ENCODE results near the gene WDR37. TPM values are rescaled to one million over a fixed set of nuclear protein-coding genes. Genes with fewer than 3 reads are reported as not detected.

WDR37 gene
- total RNA-seq, 1 experiment from 2014 or later: 10.4 TPM

GRCh38 chr10:1035201-1035600, 21.0 kb upstream of the WDR37 start:
- DNase-seq (ENCODE audit: low spot score) (no peak), ATAC-seq (no peak; the same call in 1 of the 2 replicates)
- CTCF ChIA-PET: interaction anchor here (1.7 kb wide), 1 partner anchor 14 kb away, joined by 7 read pairs; the partner anchor contains the start of gene IDI1
- TF ChIP-seq TEAD1 (CRISPR knock-in tag; IDR thresholded peaks at IDR 0.05) (no peak), ZNF263 (CRISPR knock-in tag; IDR thresholded peaks at IDR 0.05; ENCODE audit: low read depth) (no peak), NR3C1 (CRISPR knock-in tag; conservative IDR thresholded peaks at IDR 0.05; ENCODE audit: low read depth) (no peak), ATF3 (CRISPR knock-in tag; conservative IDR thresholded peaks at IDR 0.05) (no peak), TP53 (CRISPR knock-in tag; IDR thresholded peaks at IDR 0.05) (no peak), ZNF317 (CRISPR knock-in tag; IDR thresholded peaks at IDR 0.05; ENCODE audit: borderline replicate concordance, low read depth) (no peak), ARID4B (CRISPR knock-in tag; IDR thresholded peaks at IDR 0.05; ENCODE audit: borderline replicate concordance) (no peak), OVOL2 (CRISPR knock-in tag; IDR thresholded peaks at IDR 0.05; ENCODE audit: borderline replicate concordance) (no peak), GRHL2 (CRISPR knock-in tag; IDR thresholded peaks at IDR 0.05; ENCODE audit: insufficient replicate concordance, severe bottlenecking) (no peak), NR2C2 (CRISPR knock-in tag; IDR thresholded peaks at IDR 0.05) (no peak), TCF7 (CRISPR knock-in tag; IDR thresholded peaks at IDR 0.05; ENCODE audit: low read depth) (no peak), TEAD4 (CRISPR knock-in tag; IDR thresholded peaks at IDR 0.05) (no peak)
- TF ChIP-seq, protein P1, sequence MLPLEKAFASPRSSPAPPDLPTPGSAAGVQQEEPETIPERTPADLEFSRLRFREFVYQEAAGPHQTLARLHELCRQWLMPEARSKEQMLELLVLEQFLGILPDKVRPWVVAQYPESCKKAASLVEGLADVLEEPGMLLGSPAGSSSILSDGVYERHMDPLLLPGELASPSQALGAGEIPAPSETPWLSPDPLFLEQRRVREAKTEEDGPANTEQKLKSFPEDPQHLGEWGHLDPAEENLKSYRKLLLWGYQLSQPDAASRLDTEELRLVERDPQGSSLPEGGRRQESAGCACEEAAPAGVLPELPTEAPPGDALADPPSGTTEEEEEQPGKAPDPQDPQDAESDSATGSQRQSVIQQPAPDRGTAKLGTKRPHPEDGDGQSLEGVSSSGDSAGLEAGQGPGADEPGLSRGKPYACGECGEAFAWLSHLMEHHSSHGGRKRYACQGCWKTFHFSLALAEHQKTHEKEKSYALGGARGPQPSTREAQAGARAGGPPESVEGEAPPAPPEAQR (CRISPR knock-in tag; IDR thresholded peaks at IDR 0.05): no peak
- TF ChIP-seq, protein P2, sequence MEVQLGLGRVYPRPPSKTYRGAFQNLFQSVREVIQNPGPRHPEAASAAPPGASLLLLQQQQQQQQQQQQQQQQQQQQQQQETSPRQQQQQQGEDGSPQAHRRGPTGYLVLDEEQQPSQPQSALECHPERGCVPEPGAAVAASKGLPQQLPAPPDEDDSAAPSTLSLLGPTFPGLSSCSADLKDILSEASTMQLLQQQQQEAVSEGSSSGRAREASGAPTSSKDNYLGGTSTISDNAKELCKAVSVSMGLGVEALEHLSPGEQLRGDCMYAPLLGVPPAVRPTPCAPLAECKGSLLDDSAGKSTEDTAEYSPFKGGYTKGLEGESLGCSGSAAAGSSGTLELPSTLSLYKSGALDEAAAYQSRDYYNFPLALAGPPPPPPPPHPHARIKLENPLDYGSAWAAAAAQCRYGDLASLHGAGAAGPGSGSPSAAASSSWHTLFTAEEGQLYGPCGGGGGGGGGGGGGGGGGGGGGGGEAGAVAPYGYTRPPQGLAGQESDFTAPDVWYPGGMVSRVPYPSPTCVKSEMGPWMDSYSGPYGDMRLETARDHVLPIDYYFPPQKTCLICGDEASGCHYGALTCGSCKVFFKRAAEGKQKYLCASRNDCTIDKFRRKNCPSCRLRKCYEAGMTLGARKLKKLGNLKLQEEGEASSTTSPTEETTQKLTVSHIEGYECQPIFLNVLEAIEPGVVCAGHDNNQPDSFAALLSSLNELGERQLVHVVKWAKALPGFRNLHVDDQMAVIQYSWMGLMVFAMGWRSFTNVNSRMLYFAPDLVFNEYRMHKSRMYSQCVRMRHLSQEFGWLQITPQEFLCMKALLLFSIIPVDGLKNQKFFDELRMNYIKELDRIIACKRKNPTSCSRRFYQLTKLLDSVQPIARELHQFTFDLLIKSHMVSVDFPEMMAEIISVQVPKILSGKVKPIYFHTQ (CRISPR knock-in tag; IDR thresholded peaks at IDR 0.05): no peak
- TF ChIP-seq, protein P3, sequence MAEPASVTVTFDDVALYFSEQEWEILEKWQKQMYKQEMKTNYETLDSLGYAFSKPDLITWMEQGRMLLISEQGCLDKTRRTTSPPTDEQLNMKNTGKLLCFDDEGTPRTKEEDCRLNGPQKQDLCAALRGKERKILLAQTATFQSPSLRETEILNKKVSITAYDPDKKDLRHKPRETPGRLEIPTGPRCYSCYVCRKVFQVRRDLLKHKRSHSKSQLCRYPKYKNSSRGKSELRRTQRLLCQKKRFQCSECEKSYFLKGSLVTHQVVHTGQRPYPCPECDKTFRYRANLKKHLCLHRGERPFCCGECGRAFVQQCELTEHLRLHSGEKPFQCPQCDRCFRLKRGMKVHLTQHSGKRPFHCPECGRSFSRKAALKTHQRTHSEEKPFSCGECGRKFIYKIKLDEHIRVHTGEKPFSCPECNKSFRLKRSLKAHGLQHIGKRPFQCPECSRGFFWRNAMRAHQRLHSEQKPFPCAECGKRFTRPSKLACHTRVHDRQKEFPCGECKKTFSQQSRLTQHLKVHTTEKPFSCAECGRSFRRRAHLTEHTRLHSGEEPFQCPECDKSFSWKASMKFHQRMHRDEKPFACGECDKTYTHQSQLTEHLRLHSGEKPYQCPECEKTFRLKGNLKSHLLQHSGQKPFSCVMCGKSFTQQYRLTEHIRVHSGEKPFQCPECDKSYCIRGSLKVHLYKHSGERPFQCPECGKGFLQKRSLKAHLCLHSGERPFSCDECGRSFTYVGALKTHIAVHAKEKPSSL (CRISPR knock-in tag; conservative IDR thresholded peaks at IDR 0.05): no peak
- TF ChIP-seq, protein P4, sequence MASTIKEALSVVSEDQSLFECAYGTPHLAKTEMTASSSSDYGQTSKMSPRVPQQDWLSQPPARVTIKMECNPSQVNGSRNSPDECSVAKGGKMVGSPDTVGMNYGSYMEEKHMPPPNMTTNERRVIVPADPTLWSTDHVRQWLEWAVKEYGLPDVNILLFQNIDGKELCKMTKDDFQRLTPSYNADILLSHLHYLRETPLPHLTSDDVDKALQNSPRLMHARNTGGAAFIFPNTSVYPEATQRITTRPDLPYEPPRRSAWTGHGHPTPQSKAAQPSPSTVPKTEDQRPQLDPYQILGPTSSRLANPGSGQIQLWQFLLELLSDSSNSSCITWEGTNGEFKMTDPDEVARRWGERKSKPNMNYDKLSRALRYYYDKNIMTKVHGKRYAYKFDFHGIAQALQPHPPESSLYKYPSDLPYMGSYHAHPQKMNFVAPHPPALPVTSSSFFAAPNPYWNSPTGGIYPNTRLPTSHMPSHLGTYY (CRISPR knock-in tag; IDR thresholded peaks at IDR 0.05): no peak
- TF ChIP-seq, protein P5, sequence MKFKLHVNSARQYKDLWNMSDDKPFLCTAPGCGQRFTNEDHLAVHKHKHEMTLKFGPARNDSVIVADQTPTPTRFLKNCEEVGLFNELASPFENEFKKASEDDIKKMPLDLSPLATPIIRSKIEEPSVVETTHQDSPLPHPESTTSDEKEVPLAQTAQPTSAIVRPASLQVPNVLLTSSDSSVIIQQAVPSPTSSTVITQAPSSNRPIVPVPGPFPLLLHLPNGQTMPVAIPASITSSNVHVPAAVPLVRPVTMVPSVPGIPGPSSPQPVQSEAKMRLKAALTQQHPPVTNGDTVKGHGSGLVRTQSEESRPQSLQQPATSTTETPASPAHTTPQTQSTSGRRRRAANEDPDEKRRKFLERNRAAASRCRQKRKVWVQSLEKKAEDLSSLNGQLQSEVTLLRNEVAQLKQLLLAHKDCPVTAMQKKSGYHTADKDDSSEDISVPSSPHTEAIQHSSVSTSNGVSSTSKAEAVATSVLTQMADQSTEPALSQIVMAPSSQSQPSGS (CRISPR knock-in tag; IDR thresholded peaks at IDR 0.05; ENCODE audit: borderline replicate concordance, low read depth): no peak
- TF ChIP-seq, protein P6, sequence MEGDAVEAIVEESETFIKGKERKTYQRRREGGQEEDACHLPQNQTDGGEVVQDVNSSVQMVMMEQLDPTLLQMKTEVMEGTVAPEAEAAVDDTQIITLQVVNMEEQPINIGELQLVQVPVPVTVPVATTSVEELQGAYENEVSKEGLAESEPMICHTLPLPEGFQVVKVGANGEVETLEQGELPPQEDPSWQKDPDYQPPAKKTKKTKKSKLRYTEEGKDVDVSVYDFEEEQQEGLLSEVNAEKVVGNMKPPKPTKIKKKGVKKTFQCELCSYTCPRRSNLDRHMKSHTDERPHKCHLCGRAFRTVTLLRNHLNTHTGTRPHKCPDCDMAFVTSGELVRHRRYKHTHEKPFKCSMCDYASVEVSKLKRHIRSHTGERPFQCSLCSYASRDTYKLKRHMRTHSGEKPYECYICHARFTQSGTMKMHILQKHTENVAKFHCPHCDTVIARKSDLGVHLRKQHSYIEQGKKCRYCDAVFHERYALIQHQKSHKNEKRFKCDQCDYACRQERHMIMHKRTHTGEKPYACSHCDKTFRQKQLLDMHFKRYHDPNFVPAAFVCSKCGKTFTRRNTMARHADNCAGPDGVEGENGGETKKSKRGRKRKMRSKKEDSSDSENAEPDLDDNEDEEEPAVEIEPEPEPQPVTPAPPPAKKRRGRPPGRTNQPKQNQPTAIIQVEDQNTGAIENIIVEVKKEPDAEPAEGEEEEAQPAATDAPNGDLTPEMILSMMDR (IDR thresholded peaks at IDR 0.05): no peak
- TF ChIP-seq, protein P7, sequence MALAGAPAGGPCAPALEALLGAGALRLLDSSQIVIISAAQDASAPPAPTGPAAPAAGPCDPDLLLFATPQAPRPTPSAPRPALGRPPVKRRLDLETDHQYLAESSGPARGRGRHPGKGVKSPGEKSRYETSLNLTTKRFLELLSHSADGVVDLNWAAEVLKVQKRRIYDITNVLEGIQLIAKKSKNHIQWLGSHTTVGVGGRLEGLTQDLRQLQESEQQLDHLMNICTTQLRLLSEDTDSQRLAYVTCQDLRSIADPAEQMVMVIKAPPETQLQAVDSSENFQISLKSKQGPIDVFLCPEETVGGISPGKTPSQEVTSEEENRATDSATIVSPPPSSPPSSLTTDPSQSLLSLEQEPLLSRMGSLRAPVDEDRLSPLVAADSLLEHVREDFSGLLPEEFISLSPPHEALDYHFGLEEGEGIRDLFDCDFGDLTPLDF (CRISPR knock-in tag; IDR thresholded peaks at IDR 0.05): no peak
- H3K27ac Mint-ChIP-seq: no peak overlapping the region
- peaks cover 3% of the 10 kb centered on the region for H3K36me3 Mint-ChIP-seq
- H3K4me1 Mint-ChIP-seq: 0 out of 2 replicates have a peak, but pooled peaks cover 5% of the 10 kb centered on the region
- H3K4me3 Mint-ChIP-seq: no peak overlapping the region
- POLR2A ChIA-PET: interaction anchor here (2.9 kb wide), 1 partner anchor 14 kb away, joined by 10 read pairs; the partner anchor contains the start of gene IDI1
- no peaks in the 10 kb centered on the region for H3K27me3 Mint-ChIP-seq (ENCODE audit: low read depth)
- no peaks in the 10 kb centered on the region for H3K9me3 Mint-ChIP-seq

Measured in WTC11 (cell line).